ENCODE measurements around the gene PLAGL1.

Gene PLAGL1

GRCh38 chr6:143964674-143965081 lies 43.4 kb downstream of the PLAGL1 start:
- peak; percentile 87 for DNase-seq

GRCh38 chr6:143963158-143963919 lies 44.7 kb downstream of the PLAGL1 start:
- peak; percentile 8 for DNase-seq

GRCh38 chr6:143961886-143962878 lies 45.9 kb downstream of the PLAGL1 start:
- peak; percentile 87 for DNase-seq

GRCh38 chr6:143961066-143961465 lies 47.0 kb downstream of the PLAGL1 start:
- peak; percentile 66 for DNase-seq

- peak; percentile 42 for DNase-seq
These were observed 48.1 kb downstream of the PLAGL1 start for GRCh38 chr6:143959927-143960326.

GRCh38 chr6:143958839-143959399 lies 49.1 kb downstream of the PLAGL1 start:
- no peak for DNase-seq

GRCh38 chr6:143957679-143958274 lies 50.3 kb downstream of the PLAGL1 start:
- no peak for DNase-seq

- no peak for DNase-seq
These were observed 52.1 kb downstream of the PLAGL1 start for GRCh38 chr6:143955971-143956370.

- no peak for DNase-seq
These were observed 54.1 kb downstream of the PLAGL1 start for GRCh38 chr6:143953922-143954321.

- DNase-seq = no peak
These were observed 54.9 kb downstream of the PLAGL1 start for GRCh38 chr6:143952947-143953701.

- DNase-seq = no peak
These were observed 55.8 kb downstream of the PLAGL1 start for GRCh38 chr6:143952060-143952778.

GRCh38 chr6:143950875-143951274 lies 57.2 kb downstream of the PLAGL1 start:
- DNase-seq = no peak

GRCh38 chr6:143949962-143950361 lies 58.1 kb downstream of the PLAGL1 start:
- no peak for DNase-seq

GRCh38 chr6:143949535-143949934 lies 58.5 kb downstream of the PLAGL1 start:
- DNase-seq = no peak

- no peak for DNase-seq
These were observed 59.9 kb downstream of the PLAGL1 start for GRCh38 chr6:143948208-143948607.

- peak; percentile 91 for DNase-seq
These were observed 66.0 kb downstream of the PLAGL1 start for GRCh38 chr6:143941852-143942627.

GRCh38 chr6:143940011-143940597 lies 68.0 kb downstream of the PLAGL1 start:
- peak; percentile 80 for DNase-seq

- peak; percentile 39 for DNase-seq
These were observed 68.7 kb downstream of the PLAGL1 start for GRCh38 chr6:143939364-143939763.

- DNase-seq = peak; percentile 70
These were observed 70.4 kb downstream of the PLAGL1 start for GRCh38 chr6:143937668-143937970.

Measured in NCI-H82 (cell line).